HG02840 (cell line): Measurements from ENCODE around the gene INS.
"Not testable (repeated sequence)": the region's sequence is repeated elsewhere in the genome, so short reads cannot be mapped to it uniquely, and the experiment has no call there.

ENCODE experiments used
- ATAC-seq: cut with Tn5 transposase; IDR thresholded peaks from one replicate; pipeline ENCODE4 v1.9.1; 2021; ENCODE audit warnings: mild to moderate bottlenecking, moderate library complexity, moderate number of reproducible peaks; ENCODE audit not compliant: unreplicated experiment, low FRiP score

The INS gene

DNA sequence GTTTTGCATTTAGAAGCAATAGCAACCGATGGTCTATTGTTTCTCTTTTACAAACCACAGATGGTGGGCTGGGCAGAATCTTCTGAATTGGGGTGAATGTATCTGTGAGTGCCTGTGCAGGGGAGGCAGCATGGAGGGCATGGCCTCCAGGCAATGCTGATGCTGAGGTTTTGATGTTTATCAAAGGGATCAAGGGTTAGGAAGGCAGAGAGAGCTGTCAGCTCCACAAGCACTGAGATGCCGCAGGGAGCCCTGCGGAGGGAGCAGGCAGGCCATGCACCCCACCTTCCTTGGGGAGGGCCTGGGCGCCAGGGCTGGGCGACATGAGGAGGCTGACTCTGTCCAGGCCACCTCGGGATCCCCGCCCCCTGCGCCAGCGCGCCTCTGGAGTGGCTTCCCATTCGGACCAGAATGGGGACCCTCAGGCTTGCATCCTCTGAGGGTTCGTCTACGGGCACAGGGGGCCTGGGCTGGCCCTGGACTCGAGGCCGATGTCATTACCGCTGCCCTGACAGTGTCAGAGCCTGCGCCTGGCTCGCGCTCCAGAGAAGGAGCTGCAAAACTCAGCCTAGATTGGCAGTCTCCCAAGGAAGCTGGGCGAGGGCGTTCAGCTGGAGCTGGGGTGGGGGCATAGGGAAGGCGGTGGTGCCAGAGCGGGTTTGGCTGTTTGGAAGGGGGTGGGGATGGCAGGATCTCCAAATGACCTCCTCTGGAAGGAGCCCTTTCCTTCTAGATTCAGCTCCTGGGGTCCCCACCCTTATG lies 24.5 kb upstream of the INS start:
- ATAC-seq: no peak

DNA sequence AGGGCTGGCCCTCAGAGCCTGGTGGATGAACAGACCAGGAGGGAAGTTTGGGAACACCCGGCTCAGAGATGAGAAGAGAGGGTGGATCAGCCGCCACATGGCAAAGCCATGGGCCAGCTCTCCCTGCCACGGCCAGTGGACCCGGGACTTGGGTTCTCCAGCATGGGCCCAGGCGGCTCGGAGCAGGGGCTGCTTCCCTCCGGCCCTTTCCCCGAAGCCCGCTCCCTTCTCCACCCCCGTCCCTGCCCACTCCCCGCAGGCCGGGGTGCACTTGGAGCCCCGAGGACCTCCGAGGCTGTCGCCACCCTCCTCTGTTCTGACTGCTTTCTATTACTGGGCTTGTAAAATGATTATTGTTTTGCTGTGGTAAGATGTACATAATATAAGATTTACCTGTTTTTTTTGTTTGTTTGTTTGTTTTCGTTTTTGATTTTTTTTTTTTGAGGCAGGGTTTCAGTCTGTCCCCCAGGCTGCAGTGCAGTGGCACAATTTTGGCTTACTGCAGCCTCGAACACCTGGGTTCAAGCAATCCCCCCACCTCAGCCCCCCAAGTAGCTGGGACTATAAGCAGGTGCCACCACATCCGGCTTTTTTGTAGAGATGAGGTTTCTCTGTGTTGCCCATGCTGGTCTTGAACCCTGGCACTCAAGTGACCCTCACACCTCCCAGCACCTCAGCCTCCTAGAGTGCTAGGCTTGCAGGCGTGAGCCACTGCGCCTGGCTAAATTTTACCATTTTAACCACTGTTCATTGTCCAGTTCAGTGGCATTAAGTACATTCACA lies 21.9 kb upstream of the INS start:
- ATAC-seq: no peak

DNA sequence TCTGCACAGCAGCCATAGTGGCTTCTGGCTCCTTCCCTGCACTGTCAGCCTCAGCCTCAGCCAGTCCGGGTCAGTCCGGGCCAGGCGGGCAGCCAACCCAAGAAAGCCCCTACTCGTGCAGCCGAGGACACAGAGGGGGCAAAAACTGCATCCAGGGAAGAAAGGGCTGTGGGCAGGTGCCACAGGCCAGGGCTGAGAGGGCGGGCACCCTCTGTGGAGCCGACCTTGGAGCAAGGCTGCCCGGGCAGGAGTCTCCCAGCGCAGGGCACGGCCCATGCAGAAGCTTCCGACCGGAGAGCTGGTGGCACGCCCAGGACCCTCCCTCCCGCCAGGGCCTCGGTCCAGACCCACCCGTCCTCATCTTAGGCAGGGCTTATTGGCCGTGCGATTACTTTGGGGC lies 21.1 kb upstream of the INS start:
- no peak for ATAC-seq

DNA sequence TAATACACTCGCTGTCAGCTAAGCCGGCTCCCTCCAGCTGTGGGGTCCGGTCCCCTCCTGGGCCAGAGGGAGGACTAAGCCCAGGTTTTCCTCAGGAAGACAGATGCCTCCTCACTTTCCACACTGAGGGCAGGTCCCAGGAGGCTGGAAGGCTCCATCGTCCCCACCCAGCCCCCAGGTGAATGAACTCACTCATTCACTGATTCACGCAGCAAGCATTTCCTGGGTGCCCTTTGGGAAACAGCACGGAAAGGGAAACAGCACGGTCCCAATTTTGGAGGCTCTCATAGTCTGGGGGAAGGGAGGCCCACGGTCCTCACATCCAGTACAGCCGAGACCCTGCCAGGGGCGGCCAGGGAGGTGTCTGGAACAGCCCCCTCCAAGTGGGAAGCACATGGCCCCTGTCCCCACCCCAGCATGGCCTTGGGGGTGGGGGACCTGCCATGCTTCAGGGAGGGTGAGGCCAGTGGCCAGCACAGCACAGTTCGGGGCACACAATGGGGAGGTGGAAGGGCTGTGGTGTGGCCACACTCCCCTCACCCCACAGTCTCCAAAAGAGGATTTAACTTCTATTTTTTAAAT lies 19.9 kb upstream of the INS start:
- no peak for ATAC-seq

DNA sequence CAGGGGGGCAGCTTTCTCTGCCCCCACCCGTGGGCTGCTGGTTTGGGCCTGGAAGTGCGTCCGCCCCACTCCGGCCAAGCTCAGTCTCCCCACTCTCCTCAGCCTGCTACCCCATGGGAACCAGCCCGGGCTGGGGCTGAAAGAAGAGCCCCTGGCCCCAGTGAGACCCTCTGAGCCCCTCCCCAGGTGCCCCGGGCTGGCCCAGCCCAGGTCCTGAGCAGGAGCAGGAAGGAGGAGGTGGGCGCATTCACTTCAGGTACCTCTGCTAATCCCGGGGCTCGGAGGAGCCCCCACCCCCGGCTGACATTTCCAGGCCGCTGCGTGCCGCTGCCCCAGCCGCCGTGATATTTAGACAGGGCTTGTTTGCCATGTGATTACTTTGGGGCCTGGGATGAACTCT lies 19.3 kb upstream of the INS start:
- no peak for ATAC-seq

DNA sequence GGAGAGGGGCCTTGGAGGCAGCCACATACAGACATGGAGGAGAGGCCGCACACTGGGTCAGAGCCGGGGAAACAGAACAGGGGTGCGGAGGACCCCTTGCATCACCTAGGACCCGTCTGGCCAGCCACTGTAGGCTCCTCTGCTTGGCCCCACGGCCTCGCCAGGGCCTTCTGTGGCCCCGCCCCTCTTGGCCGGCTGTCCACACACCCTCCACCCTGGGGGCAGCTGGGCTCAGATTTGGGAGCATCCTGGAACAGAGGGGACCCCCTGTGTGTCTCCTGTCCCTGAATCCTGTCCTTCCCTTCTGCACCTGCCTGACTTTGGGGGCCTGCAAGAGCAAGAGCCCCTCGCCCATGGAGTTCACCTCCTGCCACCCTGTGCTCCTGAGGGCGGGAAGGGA lies 18.5 kb upstream of the INS start:
- ATAC-seq: no peak

DNA sequence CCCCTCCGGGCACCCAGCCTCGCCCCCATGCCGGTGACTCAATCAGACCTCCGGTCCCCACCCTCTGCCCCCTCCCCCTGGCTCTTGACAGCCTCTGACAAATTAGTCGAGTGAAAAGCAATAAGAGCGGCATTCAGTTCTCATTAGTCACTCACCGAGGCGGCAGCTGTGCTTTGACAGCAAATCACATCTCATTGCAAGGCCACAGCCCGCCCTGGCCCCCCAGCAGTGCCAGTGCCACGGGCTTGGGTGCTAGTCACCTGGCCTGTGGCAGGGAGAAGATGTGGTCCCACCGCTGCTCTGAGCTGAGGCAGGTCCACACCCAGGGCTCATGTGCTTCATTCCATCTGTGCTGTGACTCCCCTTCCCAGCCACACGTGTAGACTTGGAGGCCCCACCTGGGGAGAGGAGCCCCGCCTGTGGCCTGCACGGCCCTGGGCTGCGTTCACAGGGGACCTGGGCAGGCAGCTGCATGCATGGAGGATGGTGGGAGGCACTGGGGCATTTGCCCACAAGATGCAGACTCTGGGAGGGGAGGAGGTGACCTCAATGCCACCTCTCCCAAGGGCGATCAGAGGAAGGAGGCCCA lies 18.0 kb upstream of the INS start:
- ATAC-seq: no peak

DNA sequence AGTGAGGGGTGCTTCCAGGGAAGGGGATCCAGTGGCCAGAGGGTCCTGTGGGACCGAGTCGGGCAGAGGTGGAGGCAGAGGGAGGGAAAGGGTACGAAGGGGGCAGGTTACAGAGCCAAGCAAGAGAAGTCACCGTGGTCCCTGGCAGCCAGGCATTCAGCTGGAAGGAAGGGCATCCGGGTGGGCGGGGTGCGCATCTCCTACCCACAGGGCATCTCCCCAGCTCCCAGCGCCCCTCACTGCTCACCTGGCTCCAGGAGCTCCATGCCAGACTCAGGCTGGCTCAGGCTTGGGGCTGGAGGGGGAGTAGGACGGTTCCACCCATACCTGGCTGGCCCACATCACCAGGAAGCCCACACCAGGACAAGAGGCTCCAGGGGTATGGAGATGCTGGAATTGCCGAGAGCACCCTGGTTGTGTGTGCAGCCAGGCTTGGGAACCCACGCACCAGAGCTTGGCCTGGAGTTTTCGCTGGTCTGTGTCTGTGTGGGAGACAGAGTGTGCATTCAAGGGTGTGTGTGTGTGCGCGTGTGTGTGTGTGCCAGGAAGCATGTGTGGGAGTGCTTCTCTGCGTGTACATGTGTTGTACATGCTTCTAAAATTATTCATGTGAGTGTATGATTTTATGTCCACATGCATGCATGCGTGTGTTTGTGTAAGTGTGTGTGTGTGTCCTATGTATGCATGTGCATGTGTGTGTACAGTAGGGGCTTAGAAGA lies 17.2 kb upstream of the INS start:
- ATAC-seq: not testable (repeated sequence)

DNA sequence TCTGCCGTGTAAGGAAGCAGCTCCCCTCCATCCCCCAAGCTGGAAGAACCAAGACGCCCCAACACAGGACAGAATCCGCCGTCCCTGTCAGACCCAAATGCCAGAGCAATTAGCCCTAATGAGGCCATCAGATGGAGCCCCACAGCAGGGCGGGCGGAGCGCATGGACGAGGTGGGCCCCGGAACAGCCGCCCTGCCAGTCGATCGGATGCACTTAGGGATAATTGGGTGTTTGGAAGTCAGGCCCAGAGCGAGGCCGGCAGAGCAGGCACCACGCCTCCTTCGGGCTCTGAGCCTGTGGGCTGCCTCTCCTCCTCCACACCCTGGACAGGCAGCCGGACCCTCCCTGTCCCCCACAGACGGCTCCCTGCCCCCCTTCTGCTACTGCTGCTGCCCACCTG lies 16.1 kb upstream of the INS start:
- no peak for ATAC-seq

DNA sequence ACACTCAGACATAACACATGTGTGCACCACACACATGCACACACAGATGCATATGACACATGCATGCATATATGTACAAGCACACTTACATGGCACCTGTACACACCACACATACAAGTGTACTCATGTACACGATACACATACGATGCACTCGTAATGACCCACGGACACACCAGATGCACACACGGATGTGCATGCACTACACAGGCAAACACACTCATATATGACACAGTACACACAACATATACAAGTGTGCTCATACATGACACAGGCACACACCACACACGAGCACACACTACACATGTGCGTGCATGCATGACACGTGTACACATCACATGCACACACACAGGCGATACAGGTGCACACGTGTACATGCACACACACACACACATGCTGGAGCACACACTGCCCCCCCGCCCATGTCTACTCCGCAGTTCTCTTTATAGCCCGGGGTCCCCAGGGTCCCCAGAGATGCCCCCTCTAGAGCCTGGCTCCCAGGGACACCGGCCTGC lies 15.4 kb upstream of the INS start:
- no peak for ATAC-seq

DNA sequence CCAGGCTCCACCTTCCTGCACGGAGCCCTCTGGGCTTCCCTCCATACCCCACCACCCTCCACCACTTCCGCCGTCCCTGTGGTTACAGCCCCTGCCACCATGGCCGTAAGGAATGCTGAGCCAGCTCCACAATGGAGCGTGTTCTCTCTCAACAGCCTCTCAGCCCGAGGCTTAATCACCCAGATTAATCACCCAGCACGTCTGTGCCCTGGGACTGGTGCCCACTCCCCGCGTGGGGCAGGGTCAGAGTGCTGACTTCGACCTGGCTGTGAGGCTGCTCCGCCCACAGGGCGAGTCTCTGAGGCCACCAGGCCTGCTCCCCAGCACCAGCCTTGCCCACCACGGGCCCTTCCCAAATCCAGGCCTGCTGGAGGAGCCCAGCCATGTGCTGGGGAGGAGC lies 14.7 kb upstream of the INS start:
- ATAC-seq: no peak

DNA sequence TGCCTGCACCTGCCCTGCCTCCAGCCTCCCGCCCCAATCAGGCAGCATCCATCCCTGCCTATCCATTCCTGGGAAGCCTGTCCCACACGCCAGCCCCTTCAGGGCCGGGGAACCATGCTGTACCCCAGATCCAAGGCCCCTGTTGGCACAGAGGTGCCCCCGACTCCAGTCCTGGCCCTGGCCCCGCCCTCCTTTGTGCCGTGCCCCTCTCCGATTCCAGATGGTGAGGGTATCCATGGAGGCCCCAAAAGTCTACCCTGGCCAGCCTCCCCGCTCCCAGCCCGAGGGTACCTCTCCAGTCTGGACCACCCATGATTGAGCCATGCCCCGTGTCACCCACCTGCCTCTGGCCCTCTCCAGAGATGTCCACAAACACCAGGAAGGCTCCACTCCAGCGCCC lies 13.4 kb upstream of the INS start:
- no peak for ATAC-seq

DNA sequence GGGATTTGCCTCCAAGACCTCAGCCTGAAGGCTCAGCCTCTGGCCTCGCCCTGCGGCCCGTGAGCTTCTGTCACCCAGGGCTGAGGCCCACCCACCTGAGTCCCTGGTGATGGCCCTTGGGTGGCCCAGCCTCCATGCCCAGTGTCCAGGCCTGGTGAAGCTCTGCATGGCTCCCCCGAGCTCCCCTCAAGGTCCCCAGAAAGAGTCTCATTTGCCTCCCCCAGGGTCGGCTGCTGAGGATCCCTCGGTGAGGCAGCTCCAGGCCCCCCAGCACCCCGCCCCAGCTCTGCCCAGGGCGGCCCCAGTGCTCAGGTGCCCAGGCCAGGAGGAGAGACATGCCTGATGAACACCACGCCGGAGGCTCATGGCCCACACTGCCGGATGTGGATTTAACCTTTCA lies 12.8 kb upstream of the INS start:
- ATAC-seq: no peak

DNA sequence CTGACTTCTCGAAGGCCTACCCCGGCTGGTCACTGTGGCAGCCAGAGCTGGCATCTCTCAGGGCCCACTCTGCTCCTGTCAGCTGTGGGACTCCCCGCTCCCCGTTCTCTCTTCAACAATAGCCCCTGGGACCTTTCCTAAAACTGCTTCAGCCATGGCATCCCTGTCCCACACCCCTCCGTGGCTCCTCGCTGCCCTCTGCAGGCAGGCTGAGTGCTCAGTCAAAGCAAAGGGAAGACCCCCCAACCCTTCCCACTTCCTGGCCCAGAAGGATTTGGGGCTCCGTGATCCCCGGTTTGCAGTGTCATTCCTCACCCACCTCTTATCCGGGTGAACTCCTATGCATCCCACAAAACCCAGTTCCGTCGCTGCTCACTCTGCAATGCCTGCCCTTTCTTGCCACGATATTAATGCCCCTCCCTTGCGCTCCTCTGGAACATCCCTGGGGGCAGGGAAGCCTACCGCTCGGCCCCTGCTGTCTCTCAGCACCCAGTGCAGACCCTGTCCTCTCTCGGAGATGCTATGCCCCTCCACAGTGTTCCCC lies 12.2 kb upstream of the INS start:
- no peak for ATAC-seq

DNA sequence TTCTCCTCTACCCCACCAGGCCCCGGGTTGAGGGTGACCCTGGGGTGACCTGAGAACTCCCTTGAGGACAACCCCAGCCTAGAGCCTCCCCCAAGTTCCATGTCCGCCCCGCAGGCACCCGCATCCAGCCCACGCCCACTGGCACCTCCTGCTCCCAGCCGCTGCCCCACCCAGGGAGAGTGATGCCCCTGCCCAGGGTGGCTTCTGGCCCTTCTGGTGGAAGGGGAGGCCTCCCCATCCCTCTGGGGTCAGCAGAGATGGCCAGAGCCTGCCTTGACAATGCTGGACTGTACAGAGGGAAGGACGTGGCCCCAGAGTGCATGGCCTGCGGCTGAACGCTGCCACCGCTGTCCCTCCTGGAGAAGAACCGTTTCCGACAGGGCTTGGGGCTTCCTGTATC lies 11.7 kb upstream of the INS start:
- ATAC-seq: no peak

DNA sequence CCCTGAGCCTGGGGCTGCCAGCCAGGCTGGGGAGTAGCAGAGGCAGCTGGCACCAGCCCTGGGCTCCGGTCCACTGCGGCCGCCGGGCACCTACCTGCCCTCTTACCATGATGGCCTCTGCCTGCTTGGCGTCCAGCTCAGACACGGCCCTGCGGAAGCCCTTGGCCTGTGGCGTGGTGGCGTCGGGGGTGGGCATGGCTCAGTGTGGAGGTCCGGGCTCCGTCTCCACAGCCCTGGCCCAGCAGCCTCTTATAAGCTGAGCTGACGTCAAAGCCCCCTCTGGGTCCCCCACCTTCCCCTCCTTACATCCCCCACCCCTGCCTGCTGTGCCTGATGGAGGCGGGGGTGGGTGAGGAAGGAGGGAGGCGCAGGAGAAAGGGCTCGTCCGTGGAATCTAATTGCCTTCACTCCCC lies 10.6 kb upstream of the INS start, which contains the start of gene TH:
Gene TH (minus strand): TSS at position 225 of the 413 bp plus-strand sequence. CDS start 29 bp downstream, at position 196.
- no peak for ATAC-seq

DNA sequence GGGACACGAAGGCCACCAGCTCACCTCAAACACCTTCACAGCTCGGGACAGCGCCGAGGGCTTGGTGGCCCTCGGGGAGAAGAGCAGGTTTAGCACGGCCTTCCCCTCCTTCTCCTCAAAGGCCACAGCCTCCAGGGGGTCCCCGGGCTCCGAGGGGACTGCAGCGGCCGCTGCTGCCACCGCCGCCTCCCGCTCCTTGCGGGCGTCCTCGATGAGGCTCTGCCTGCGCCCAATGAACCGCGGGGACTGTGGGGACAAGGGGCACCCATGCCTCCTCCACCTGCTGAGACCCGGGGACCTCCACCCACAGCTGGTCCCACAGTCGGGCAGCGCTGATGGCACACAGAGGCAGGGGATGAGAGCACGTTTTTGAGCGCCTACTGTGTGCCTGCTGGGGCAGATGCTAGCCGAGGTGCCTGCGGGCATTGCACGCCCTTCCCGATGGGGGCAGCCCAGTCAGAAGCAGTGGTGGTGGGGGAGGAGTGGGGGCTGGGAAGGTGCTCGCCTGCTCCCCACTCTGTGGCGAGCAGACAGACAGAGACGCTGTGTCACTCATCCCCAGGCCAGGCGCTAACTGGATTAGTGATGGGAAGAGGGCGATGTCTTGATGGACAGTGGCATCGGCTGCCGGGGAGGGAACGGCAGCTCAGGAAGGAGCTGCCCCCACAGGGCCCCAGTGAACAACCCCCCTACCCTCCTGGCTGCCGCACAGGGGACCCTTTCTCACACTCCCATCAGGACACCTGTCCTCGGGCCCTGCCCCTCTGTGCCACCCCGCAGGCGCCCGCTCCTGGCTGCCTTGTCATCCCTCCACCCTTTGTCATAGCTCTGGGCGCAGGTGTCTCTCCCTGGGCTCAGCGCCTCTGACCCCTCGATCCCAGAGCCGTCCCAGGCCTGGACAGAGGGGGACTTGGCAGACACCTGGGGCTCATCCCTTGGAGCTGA lies 8.9 kb upstream of the INS start:
- ATAC-seq: no peak

DNA sequence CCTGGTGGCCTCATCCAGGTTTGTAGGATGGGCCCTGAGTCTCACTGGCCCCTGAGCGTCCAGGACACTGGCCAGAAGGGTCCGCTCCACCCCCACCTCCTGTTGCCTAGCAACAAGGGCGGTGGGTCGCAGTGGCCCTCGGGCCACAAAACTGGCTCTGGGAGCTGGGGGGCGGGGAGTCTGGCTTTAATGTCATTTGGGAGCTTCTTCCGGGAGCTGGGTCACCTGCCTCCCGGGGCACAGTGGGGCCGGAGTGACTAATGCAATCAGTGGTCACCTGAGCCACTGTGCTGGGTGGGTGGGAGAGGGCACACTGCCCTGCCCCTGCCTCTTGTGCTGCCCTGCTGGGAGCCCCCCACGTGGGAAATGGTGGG lies 8.0 kb upstream of the INS start:
- no peak for ATAC-seq
